Uterus (tissue), 4 donors: ENCODE results near the gene WDR74. TPM values are rescaled to one million over a fixed set of nuclear protein-coding genes. Genes with fewer than 3 reads are reported as not detected.
"Not testable (repeated sequence)": the region's sequence is repeated elsewhere in the genome, so short reads cannot be mapped to it uniquely, and the experiment has no call there.

ENCODE experiments used
- DNase-seq, 2 donors: peaks; one replicate each; pipeline ENCODE4 v3.0.0-alpha.2; 2019 to 2020
- H3K27ac ChIP-seq, 2 donors: fragments of 200-600 bp; sonication (generic); 1 replicate in 1 of 2; 2 replicates in 1 of 2; pipeline ENCODE4 v1.5.1; 2016 to 2018
- H3K27me3 ChIP-seq, 2 donors: fragments of 200-600 bp; sonication (generic); one replicate each; pipeline ENCODE4 v1.5.1; 2018 to 2019; ENCODE audit warnings: control low read depth in 1 of 2
- H3K36me3 ChIP-seq, 2 donors: fragments of 200-600 bp; sonication (generic); one replicate each; pipeline ENCODE4 v1.5.1; 2019; ENCODE audit warnings: control low read depth in 1 of 2
- H3K4me1 ChIP-seq, 2 donors: fragments of 200-600 bp; sonication (generic); one replicate each; pipeline ENCODE4 v1.5.1; 2018 to 2019; ENCODE audit warnings: control low read depth in 1 of 2
- H3K4me3 ChIP-seq, 2 donors: fragments of 200-600 bp; sonication (generic); 1 replicate in 1 of 2; 2 replicates in 1 of 2; pipeline ENCODE4 v1.5.1; 2018 to 2019; ENCODE audit warnings: mild to moderate bottlenecking in 1 of 2
- H3K9me3 ChIP-seq, 2 donors: fragments of 200-600 bp; sonication (generic); one replicate each; pipeline ENCODE4 v1.5.1; 2019; ENCODE audit warnings: control low read depth in 1 of 2
- POLR2A ChIP-seq, 2 donors: fragments of 450-650 bp; IDR thresholded peaks; one replicate each; pipeline ENCODE4 v1.6.1; 2016; ENCODE audit warnings: antibody characterized with exemption in 2 of 2, mild to moderate bottlenecking in 1 of 2, moderate library complexity in 1 of 2
- intact Hi-C: fragments of 100-400 bp; cut with DNase I; formaldehyde crosslinking; loops from one replicate; pipeline ENCODE4 v1.15.1; 2023; ENCODE audit warnings: low total_unique reads
- total RNA-seq, 4 donors: library from RNA; depleted of rRNA in 3 of 4; stranded (reverse); fragments of >200 nt in 3 of 4; gene quantifications; one replicate each; pipeline versions ENCODE4 v1.1.0 to v1.2.4, GENCODE V29; 2014 to 2023
- TF ChIP-seq, protein P1 (sequence below), 4 experiments: fragments of 200-600 bp in 2 of 4; fragments of 450-650 bp in 2 of 4; sonication (generic) in 2 of 4; IDR thresholded peaks; one replicate each; pipeline ENCODE4 v1.5.1; 2016 to 2019; ENCODE audit warnings: antibody characterized with exemption in 4 of 4, mild to moderate bottlenecking in 2 of 4, moderate library complexity in 1 of 4
- donor health status: DM: yes; HTN: yes; CAD: no.

WDR74 gene
- total RNA-seq, 4 donors from 2014 or later: 10.0 to 66.0 (median 35.0) TPM

- Histone ChIP-seq H3K36me3 (no peaks in the 10 kb centered on the region), H3K4me1 (peaks cover 0 to 25% of the 10 kb centered on the region in 2 donors), H3K27me3 (no peaks in the 10 kb centered on the region), H3K4me3 (peak within 1 kb of the TSS; percentile 89 to 96), H3K27ac (peak within 1 kb of the TSS; percentile 94 to 98), H3K9me3 (no peaks in the 10 kb centered on the region)
- peak; percentile 37 to 44 for DNase-seq
- TF ChIP-seq POLR2A (IDR thresholded peaks at IDR 0.05): no peak
- TF ChIP-seq, protein P1, sequence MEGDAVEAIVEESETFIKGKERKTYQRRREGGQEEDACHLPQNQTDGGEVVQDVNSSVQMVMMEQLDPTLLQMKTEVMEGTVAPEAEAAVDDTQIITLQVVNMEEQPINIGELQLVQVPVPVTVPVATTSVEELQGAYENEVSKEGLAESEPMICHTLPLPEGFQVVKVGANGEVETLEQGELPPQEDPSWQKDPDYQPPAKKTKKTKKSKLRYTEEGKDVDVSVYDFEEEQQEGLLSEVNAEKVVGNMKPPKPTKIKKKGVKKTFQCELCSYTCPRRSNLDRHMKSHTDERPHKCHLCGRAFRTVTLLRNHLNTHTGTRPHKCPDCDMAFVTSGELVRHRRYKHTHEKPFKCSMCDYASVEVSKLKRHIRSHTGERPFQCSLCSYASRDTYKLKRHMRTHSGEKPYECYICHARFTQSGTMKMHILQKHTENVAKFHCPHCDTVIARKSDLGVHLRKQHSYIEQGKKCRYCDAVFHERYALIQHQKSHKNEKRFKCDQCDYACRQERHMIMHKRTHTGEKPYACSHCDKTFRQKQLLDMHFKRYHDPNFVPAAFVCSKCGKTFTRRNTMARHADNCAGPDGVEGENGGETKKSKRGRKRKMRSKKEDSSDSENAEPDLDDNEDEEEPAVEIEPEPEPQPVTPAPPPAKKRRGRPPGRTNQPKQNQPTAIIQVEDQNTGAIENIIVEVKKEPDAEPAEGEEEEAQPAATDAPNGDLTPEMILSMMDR (IDR thresholded peaks at IDR 0.05): no peak
- intact Hi-C loops: no loop called here
Observed at GRCh38 chr11:62832336-62833234, 6.8 kb downstream of the WDR74 start, which contains the start of gene TEX54. Gene TEX54 (minus strand): TSS chr11:62832841.

- Histone ChIP-seq H3K36me3 (no peaks in the 10 kb centered on the region), H3K27me3 (no peaks in the 10 kb centered on the region), H3K27ac (peak within 1 kb of the TSS; percentile 94 to 98), H3K9me3 (no peaks in the 10 kb centered on the region), H3K4me3 (peak within 1 kb of the TSS; percentile 89 to 96), H3K4me1 (peaks cover 0 to 25% of the 10 kb centered on the region in 2 donors)
- peak; percentile 100 for DNase-seq
- intact Hi-C loops: no loop called here
- peak; percentile 78 to 87 for TF ChIP-seq POLR2A (IDR thresholded peaks at IDR 0.05)
- TF ChIP-seq, protein P1 (IDR thresholded peaks at IDR 0.05): no peak
Observed at GRCh38 chr11:62831520-62832335, 7.7 kb downstream of the WDR74 start, which contains the start of gene STX5. Gene STX5 (minus strand): TSS chr11:62832051. CDS start chr11:62831243, 808 bp downstream.

DNA sequence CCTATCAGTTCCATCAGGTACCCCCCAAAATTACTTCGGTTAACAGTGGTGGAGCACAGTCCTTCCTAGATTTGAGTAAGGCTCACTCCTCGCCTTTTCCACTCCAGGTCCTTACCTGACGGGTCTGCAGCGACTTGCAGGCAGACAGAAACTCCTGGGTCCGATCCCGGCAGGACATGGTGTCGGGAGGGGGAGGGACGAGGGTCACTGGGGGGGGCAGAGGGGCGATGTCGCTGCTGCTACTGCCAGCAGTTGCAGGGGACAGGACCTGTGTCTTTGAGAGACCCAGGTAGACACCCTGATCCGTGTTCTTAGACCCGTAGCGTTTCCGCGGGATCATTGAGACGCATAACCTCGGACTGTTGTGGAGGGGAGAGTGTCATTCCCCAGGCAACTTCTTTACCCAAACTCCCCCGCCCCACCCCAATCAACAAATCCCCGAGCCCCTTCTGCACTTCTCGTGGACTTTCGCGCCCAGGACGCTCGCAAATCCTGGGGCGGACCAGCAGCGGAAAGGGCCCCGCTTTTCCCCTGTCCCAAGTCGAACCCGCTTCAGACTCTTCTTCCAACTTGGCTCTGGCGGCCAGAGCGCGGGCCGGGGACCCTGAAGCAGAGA, 8.4 kb downstream of the WDR74 start:
- no peak for TF ChIP-seq POLR2A (IDR thresholded peaks at IDR 0.05)
- TF ChIP-seq, protein P1 (IDR thresholded peaks at IDR 0.05): peak in 1 of 4 experiments; percentile 43
- DNase-seq: no peak
- intact Hi-C loops: no loop called here
- Histone ChIP-seq H3K27ac (peak overlapping the region; percentile 94 to 98), H3K4me1 (peaks cover 0 to 25% of the 10 kb centered on the region in 2 donors), H3K4me3 (peak overlapping the region; percentile 89 to 96), H3K27me3 (no peaks in the 10 kb centered on the region), H3K9me3 (no peaks in the 10 kb centered on the region), H3K36me3 (no peaks in the 10 kb centered on the region)

- peaks cover 0 to 25% of the 10 kb centered on the region in 2 donors for H3K4me1 ChIP-seq
- intact Hi-C loops: not testable (repeated sequence)
Observed at GRCh38 chr11:62828130-62828529, 11.3 kb downstream of the WDR74 start.

DNA sequence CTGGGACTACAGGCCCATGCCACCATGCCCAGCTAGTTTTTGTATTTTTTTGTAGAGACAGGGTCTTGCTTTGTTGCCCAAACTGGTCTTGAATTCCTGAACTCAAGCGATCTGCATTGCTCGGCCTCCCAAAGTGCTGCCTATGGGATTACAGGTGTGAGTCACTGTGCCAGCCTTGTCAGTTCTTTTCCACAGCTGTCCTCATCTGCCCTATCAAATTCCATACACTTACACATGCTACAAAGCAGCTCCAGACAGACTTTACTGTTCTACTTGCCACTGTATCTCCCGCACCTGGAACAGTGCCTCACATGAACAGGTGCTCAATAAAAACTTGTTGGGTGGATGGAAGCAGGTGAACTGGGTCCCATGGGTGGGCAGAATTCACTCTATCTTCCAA, 15.7 kb downstream of the WDR74 start:
- no peak for DNase-seq
- Histone ChIP-seq H3K9me3 (no peaks in the 10 kb centered on the region), H3K4me3 (no peak overlapping the region), H3K27me3 (no peaks in the 10 kb centered on the region), H3K36me3 (no peaks in the 10 kb centered on the region), H3K4me1 (no peaks in the 10 kb centered on the region), H3K27ac (no peak overlapping the region)
- TF ChIP-seq, protein P1 (IDR thresholded peaks at IDR 0.05): no peak
- TF ChIP-seq POLR2A (IDR thresholded peaks at IDR 0.05): no peak
- intact Hi-C loops: no loop called here

More at GRCh38 chr11:62828130-62828529, 11.3 kb downstream of the WDR74 start:
- not testable (repeated sequence) for H3K4me3 ChIP-seq, H3K9me3 ChIP-seq, DNase-seq, H3K27ac ChIP-seq, H3K27me3 ChIP-seq, H3K36me3 ChIP-seq
